HG03521 (cell line): ENCODE data around the gene TRUB1.

Source experiments
- ATAC-seq: cut with Tn5 transposase; IDR thresholded peaks from one replicate; pipeline ENCODE4 v1.9.1; 2021; ENCODE audit warnings: mild to moderate bottlenecking, moderate library complexity; ENCODE audit not compliant: unreplicated experiment

The TRUB1 gene

DNA sequence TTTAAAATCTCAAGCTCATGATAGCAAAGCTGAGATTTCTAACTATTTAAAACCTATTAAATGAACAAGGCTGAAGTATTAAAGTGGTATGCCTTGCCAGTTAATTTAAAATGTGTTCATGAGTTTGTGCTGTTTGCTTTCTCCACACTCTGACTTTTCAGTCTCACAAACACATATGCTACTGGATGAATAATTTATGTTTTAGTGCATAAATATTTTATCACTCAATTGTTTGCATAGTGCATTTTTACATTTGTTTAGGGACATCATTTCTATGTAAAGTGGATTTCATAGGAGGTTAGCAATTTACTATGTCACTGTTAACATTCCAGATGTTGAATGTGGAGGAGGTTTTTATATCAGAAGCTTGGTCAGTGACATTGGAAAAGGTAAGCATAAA, 36.0 kb downstream of the TRUB1 start:
- ATAC-seq = no peak

GRCh38 chr10:114974625-114975024, 36.6 kb downstream of the TRUB1 start:
- ATAC-seq = no peak

DNA sequence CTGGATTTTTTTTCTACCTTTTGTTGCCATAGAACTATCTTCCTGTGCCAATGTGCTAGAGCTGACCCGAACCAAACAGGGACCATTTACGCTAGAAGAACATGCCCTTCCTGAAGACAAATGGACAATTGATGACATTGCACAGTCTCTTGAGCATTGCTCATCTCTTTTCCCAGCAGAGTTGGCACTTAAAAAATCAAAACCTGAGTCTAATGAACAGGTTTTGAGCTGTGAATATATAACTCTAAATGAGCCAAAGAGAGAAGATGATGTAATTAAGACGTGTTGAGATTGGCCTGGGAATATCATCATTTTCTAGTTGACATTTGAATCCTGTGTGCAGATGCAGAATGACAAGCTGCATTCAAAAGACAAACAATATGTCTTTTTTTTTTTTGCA, 37.1 kb downstream of the TRUB1 start:
- no peak for ATAC-seq

DNA sequence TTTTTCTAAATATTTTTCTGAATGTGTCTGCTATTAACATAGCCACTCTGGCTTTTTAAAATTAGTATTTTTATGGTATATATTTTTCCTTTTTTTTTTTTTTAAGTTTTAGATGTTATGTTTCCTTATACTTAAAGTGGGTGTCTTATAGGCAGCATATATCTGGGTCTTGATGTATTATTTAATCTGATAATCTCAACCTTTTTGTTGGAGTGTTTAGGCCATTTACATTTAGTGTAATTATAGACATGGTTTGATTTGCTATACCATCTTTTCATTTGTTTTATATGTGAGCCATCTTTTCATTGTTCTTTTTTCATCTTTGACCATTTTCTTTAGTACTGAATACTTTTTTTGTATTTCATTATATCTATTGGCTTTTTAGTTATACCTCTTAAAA, 45.0 kb downstream of the TRUB1 start:
- ATAC-seq = no peak

DNA sequence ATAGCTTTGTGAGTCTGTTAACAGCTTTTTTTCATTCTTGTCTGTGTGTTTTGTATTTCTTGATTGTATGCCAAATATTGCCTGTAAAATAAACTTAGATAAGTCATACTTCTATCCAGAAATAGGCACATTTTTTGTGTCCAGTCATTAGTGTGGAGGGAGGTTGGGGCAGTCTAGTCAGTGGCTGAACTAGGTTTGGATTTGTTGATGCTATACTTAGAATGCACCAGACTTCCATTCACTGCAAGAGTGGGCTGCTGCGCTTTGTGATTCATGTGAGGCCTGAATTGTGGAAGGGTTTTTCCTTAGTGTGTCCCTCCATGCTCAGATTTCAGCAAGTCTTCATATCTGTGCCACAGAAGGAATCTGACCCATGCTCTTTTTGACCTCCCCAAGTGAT, 50.0 kb downstream of the TRUB1 start:
- no peak for ATAC-seq

DNA sequence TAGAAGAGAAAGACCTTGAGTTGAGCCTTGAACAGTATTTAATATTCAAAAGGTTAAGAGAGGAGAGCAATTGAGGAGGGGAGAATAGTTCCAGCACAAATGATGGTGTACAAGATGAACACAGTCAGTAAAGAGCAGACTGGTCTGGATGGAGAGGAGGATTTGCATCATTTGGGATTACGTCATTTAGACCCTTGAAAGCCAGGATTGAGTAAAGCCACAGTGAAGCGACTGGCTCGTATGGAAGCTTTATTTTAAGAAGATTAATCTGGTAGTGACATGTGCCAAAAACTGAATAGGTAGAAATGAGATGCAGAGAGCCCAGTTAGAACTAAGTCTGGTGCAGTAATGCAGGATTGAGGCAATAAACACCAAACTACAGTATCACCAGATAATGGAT, 52.6 kb downstream of the TRUB1 start:
- no peak for ATAC-seq

DNA sequence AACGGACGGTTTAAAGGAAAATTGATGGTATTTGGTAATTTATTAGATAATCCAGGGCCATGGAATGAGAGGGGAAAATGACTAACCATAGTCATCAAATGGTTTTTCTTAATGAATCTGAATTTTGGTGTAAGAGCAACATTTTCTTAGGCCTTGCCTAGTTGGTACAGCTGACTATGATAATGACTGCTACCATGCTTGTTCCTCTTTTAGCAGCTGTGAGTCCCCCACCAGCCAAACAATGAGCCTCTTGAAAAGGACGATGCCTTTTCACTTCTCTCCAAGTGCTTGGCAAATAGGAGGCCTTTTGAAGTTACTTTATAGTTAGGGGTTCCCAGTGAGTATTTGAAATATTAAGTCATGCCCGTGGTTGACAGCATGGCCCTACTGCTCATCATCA, 53.0 kb downstream of the TRUB1 start:
- no peak for ATAC-seq

GRCh38 chr10:114992189-114992775, 54.3 kb downstream of the TRUB1 start:
- ATAC-seq = no peak

- ATAC-seq = no peak
Observed at GRCh38 chr10:114995468-114996247, 57.7 kb downstream of the TRUB1 start.

DNA sequence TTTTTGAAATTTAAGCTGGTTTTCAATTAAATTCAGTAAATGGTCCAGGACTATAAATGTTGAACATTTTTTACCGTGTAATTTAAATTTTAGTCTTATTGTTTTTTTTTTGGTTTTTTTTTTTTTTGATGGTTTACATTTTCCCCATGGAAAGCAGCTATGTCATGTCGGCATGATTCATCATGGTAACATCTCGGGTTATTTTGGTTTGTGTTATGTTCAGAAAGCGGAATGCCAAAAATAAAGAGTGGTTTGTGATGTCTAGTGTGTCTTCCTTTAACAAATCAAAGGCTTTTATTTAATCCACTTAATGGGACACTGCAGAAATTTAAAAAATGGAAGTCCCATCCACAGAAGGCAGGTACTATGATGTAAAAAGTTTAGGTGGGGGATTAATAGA, 58.5 kb downstream of the TRUB1 start:
- ATAC-seq = no peak

DNA sequence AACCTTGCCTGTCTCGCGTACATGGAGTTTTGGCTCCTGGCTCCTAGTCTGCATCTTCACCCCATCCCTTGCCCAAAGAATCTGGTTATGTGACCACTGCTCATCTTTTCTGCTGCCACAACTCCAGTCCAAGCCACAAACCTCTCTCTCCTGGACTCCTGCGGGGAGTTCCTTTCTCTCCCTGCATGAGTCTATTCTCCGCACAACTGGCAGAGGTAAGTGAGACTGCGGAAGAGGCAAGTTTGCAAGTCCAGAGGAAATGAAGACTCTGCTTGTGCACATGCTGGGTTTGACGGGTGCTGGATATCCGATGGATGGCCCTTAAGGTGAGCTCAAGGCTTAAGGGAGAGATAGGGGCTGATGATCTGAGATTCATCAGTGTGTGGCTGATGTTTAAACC, 61.0 kb downstream of the TRUB1 start:
- ATAC-seq = no peak

- peak; percentile 63 for ATAC-seq
Observed at GRCh38 chr10:115001506-115002381, 63.7 kb downstream of the TRUB1 start.

GRCh38 chr10:115003396-115003795, 65.4 kb downstream of the TRUB1 start:
- ATAC-seq = no peak

- no peak for ATAC-seq
Observed at GRCh38 chr10:115004236-115004862, 66.4 kb downstream of the TRUB1 start.

- ATAC-seq = no peak
Observed at GRCh38 chr10:115005771-115006170, 67.8 kb downstream of the TRUB1 start.

GRCh38 chr10:115018185-115018931, 80.4 kb downstream of the TRUB1 start:
- no peak for ATAC-seq

DNA sequence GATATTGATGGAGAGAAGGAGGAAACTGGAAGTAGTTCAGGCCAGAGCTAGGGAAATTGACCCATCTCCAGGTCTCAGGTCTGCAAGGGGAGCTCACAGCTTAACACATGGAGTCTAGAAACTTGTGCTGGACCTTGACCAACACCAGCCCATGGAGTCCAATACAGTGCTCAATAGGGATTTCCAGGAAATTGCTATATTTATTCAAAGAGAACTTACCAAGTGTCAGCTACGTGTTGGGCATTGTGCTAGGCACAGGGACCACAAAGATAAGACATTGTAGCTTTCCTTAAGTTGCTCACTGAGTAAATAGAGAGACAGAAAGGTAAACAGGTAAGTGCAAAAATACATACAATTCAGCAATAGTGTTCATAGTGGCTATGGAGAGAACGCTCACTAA, 82.5 kb downstream of the TRUB1 start:
- ATAC-seq = no peak

DNA sequence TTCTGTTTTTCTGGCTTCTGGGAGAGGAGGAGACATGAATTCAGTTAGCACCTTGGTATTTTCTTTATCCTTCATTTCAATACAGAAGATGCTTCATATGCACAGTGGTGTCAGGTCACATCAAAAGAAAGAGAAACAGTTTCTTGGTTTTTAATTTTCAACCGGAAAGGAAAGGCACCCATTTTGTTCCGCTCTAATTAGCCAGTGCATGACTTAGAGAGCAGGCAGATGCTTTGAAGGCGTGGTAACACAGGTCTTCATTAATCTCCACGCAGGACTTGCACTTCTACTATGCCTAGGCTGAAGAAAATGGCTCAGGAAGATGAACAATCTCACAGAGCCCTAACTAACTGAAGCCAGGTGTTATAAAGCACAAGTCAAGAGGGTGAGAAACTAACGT, 84.7 kb downstream of the TRUB1 start:
- ATAC-seq = no peak

GRCh38 chr10:115023715-115024114, 85.7 kb downstream of the TRUB1 start:
- ATAC-seq = no peak

DNA sequence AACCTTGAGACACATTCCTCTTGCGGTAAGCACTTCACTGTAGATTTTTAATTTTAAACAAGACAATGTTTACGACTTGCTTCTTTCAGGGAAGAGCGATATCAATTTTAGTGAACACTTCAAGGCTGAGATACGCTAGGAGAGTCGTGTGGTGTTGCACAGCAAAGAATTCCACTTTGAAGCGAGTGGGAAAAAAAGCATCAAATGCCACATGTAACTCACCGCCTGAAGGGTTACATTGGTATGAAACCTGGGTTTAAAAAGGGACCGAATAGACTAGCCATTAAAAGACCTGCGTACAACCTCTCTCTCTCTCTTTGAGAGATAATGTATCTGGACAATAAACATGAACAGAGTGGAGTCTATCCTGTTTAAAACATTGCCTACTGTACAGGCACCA, 86.4 kb downstream of the TRUB1 start:
- no peak for ATAC-seq
